HG02973 (cell line): ENCODE results near the gene VNN1.

Experiments
- ATAC-seq: cut with Tn5 transposase; IDR thresholded peaks from one replicate; pipeline ENCODE4 v1.9.1; 2021; ENCODE audit warnings: moderate library complexity; ENCODE audit not compliant: unreplicated experiment

The VNN1 gene, protein sequence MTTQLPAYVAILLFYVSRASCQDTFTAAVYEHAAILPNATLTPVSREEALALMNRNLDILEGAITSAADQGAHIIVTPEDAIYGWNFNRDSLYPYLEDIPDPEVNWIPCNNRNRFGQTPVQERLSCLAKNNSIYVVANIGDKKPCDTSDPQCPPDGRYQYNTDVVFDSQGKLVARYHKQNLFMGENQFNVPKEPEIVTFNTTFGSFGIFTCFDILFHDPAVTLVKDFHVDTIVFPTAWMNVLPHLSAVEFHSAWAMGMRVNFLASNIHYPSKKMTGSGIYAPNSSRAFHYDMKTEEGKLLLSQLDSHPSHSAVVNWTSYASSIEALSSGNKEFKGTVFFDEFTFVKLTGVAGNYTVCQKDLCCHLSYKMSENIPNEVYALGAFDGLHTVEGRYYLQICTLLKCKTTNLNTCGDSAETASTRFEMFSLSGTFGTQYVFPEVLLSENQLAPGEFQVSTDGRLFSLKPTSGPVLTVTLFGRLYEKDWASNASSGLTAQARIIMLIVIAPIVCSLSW

DNA sequence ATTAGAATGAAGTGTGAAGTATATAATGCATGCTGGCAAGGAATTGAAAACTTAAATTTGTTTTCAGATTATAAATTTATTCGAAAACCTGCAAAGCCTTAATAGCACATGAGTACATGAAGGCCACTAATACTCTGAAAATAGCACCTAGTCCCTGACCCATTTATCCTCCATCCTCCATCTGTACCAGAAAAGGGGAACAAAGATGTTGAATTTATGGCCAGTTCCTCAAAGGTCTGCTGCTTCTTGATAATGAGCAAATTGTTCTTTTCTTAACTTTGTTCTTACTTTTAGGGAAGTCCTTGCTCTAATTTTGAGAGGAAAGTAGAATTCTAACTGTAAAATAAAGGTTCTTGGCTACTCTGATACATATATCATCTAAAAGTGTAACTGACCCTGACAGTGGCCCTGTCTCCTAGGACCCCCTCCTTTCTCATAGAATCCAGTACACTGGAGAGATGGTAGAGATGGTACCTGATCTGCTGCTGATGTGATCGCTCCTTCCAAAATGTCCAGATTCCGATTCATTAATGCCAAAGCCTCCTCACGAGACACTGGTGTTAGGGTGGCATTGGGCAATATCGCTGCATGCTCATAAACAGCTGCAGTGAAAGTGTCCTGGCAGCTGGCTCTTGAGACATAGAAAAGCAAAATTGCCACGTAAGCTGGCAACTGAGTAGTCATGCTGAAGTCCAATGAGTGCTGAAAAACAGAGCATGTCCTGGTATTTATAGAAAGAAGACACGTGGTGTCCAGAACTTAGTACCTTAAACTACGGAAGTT, at the start of gene VNN1:
TSS of gene VNN1 (minus strand) at position 704 of the 783 bp plus-strand sequence. CDS start at position 684, 20 bp downstream.
- ATAC-seq, result no peak

DNA sequence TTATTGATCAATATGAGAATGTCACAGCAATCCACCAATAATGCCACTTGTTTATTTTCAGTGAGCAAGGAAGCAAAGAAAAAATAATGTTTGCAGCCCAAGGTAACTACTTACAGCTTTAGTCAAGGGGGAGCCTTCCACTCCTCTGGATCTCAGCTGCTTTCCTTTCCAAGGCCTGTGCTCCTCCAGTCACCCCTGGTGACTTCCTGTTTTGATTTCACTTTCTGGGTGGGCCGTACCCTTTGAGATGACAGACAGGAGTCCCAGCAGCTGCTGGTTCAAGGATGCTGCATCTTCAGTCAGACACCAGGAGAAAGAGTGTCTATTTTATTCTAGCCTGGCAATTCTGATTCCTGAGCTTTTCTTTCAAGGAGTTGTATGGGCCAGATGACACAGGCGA, 49.4 kb upstream of the VNN1 start:
- peak; percentile 94 for ATAC-seq

DNA sequence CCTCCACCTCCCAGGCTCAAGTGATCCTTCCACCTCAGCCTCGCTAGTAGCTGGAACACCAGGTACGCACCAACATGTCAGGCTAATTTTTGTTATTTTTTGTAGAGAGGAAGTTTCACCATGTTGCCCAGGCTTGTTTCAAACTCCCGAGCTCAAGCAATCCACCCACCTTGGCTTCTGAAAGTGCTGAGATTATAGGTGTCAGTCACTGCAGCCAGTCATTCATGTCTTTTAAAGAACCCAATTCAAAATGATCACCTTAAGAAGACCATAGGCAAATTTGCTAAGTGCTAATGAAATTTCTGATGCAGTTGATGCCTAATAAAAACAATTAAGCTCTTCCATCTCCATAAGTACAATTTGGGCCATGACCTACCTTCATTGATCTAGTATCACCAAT, 46.4 kb upstream of the VNN1 start:
- no peak for ATAC-seq

DNA sequence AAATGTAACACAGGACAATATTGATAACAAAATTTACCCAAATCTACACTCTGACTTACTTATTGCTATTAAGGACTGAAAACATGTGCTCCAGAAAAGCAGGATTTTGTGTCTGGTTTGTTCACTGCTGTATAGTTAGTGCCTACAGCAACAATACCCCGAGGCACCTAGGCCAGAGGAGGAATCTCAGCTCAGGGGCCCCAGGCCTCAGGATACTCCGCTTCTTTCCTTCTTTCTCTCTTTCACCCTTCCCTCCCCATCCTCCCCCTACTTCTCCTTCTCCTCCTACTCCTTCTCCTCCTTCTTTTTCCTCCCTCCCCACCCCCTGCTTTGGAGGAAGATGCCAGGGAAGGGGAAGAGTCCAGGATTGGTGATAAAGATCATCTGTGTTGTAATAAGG, 44.8 kb upstream of the VNN1 start:
- ATAC-seq, result no peak

DNA sequence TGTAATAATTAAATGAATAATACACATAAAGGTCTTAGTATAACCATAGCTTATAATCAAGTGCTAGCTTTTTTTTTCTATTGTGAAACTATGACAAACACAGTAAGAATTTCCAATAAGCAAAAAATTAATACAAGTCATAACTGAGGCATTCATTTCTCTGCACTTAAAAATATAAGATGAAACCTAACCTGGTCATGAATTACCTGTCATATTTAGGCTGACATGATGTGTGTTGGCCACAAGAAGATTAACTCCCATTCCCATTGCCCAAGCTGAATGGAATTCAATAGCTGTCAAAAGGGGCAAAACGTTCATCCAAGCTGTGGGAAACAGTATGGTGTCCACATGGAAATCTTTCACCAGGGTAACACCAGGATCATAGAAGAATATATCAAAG, 38.4 kb upstream of the VNN1 start:
- no peak for ATAC-seq

DNA sequence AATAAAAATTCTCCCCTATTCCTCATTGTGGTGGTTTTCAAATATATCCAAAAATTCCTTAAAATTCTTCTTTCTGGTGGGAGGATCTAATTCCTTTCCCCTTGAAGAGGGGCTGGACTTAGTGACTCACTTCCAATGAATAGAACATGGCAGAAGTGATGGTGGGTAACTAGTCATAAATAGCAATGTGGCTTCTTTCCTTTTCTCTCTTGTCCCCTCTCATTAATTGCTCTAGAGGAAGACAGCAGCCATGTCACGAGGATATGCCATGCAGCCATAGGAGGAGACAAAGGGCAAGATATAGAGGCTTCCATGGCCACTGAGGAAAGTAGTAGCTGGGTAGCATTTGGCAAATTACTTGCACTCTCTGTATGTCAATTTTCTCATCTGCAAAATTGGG, 38.0 kb upstream of the VNN1 start:
- no peak for ATAC-seq

DNA sequence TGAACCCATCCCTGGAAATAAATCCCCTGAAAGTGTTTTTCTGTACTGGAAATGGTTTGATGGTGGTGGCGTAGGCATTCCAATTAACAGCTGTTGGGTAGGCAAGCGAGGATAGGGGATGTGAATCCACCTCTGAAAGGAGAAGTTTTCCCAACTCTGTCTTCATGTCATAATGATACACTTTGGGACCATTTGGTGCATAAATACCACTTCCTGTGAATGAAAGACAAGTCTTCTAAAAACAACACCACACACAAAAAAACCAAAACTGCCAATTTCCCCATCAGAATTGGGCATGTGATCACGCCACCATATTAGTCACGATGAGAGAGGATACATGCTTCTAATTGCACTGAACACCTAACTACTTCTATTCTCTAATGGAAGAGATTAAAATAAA, 37.5 kb upstream of the VNN1 start:
- ATAC-seq, result no peak

DNA sequence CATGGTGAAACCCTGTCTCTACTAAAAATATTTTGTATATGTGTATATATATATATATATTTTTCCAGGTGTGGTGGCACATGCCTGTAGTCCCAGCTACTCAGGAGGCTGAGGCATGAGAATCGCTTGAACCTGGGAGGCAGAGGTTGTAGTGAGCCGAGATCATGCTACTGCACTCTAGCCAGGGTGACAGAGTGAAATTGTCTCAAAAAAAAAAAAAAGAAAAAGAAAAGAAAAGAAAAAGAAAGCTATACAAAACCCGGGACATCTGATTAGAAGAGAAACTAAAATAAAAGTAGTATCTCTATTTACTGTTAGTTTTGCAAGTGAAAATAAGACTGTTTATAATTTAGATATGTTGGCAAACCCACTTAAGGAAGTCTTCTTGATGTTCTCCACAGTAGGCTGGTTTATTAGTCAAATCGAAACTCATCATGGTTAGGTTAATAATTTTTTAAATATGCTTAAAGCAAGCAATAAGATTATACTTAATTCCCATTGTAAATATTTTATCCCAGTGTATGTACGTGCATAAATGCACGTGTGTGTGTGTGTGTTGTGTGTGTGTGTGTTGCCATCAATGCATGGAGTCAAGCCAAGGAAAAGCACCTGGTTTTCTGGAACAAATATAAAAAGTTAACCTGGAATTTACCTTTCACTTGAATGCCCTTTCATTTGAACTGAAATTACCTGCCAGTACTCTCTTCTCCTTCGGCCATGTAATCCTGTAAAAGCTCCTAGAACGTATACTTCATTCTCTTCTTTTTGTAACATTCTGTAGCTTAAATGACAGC, 36.8 kb upstream of the VNN1 start:
- peak; percentile 84 for ATAC-seq

DNA sequence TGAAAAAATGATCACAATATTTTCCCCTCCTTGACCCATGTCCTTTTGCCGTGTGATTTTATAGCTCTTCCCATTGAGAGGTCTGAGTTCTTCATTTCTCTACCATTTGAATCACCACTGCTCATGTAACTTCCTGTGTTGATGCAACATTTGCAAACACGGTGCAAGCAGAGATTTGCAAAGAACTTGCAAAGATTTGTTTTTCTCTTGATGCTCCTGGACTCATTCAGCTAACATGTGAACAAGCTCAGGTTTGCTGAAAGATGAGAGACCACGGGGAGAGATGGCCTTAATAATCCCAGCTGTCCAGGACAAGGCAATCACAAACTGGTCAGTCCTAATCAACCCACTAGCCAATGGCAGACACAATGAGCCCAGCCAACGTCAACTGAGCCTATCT, 35.3 kb upstream of the VNN1 start:
- no peak for ATAC-seq

DNA sequence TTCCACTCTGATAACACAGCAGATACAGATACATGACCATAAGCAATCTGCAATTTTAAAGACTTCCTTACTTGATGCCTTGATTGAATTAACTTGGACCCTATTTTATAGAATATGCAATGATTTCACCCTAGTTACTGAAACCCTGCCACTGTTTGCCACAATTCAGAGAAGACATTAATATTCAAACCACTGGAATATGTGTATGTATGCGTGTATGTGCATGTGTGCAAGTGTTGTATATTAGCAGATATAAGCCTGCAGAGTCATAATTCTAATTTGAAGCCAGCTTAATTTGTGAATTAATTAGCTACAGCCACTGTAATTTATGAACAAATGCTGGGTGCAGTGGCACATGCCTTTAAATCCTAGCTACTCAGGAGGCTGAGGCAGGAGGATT, 34.6 kb upstream of the VNN1 start:
- no peak for ATAC-seq

DNA sequence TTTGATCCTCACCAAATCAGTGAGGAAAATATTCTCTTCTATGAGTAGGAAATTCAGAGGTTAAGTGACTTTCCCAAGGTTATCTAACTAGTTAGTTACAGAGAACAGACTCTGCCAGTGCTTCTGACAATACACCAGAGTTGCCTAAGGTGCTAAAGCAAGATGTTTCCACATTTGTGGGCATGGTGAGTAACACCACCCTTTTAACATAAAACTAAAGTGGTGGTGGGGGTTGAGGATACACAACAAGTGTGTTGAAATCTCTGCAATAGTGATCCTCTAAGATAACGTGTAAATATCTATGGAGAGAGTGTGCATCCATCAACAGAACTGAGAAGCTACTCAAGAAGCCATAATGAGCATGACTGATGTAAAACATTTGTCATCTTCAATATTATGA, 32.2 kb upstream of the VNN1 start:
- ATAC-seq, result no peak

DNA sequence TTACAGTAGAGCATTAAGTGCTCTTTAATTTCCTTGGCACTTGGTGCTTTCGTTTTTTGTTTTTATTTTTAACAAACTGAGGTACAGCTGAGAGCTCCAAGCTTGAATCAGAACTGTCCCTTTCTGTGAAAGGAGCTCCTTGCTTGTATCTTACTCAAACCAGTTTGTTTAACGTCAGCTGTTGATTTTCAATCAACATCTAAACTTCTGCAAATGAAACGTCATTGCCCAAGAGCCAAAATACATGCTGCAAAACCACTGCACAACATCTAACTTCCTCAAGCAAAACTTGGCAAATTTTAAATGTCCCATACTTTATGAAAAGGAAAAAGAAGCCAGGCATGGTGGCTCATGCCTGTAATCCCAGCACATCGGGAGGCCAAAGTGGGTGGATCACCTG, 28.6 kb upstream of the VNN1 start:
- no peak for ATAC-seq

DNA sequence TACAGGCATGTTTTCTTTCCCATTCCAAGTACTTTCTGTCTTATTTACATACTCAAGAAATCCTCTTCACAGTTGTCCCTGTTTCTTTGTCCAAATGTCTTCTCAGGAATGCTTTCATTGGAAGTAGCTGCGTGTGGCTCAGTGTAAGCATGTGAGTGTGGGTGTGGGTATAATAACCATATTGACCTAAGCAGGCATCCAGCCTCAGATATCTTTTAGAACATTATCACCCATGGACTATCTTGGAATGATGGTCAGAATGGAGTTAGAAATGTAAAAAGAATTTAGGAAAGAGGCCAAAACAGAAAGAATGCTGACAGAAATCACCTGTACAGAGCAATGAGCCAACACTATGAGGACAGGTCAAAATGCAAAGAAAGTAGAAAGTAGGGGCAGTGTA, 27.4 kb upstream of the VNN1 start:
- no peak for ATAC-seq

DNA sequence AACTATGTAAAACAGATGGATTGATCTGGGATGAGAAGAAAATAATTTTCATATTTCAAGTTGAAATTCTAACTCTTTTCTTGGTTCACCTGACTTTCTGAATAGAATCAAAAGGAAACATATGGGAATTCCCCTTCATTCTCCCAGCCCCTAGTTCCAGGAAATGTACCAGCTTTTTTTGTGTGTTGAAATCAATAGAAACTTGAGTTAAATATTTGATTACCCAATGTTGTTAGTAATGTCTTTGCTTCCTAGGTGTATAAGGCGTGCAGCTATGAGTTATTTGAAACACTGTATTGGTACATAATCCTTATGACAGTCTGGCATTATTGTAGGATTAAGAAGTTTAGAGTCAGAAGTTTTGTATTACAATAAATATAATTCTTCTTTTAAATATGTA, 22.4 kb upstream of the VNN1 start:
- ATAC-seq, result no peak

DNA sequence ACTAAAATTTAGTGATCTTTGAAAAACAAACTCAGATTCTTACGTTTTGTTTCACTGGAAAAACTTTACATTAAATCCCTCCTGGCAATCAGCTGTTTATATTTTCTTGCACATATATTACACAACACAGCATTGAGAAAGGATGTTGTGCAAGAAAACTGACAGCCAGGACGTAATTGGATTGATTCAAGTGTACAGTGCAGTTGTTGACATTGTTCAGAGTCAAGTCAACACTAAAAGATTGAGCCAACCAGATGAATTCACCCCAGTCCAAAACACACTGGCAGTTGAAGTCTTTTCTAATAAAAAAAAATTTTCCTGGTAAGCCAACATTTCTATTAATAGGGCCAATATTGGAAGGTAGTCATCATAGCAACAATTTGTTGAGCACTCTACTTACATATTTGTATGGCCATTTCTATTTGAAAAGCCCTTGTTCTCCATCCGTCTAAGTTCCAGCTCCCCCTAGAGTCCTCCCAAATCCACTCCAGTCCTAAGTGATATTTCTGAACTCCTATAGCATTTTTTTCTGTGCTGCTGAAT, 20.9 kb upstream of the VNN1 start:
- no peak for ATAC-seq

DNA sequence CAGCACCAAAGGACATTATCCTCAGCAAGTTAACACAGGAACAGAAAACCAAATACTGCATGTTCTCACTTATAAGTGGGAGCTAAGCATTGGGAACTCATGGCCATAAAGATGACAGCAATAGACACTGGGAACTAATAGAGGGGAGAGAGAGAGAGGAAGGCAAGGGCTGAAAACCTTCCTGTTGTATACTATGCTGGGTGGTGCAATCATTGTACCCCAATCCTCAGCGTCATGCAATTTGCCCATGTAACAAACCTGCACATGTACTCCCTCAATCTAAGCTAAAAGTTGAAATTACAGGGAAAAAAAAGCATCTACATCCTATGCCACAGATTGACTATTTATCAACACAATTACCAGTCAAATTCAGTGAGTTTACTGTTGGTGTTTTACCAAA, 20.0 kb upstream of the VNN1 start:
- ATAC-seq, result no peak

DNA sequence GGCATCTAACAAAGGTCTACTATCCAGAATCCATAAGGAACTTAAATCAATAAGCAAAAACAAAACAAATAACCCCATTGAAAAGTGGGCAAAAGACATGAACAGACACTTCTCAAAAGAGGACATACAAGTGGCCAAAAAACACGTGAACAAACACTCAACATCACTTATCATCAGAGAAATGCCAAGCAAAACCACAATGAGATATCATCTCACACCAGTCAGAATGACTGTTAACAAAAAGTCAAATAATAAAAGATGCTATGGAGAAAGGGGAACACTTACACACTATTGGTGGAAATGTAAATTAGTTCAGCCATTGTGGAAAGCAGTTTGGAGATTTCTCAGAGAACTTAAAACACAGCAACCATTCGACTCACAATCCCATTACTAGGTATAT, 19.4 kb upstream of the VNN1 start:
- no peak for ATAC-seq

DNA sequence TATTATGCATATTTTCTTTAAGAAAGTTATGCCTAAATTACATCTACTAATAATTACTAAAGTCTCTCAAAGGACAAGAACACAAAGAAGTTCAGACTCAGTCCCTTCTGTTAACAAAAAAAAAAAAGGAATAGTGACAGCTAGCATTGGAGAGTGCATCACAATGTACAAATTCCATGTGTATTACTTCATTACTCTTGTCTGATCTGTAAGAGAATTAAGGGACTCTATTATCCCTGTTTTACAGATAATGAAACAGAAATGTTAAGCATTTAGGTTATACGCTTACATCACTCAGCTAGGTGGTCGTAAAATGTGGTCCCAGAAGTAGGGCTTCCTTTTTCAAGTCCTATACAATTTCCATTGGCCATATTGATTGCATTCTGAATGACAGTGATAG, 17.2 kb upstream of the VNN1 start:
- ATAC-seq, result no peak

DNA sequence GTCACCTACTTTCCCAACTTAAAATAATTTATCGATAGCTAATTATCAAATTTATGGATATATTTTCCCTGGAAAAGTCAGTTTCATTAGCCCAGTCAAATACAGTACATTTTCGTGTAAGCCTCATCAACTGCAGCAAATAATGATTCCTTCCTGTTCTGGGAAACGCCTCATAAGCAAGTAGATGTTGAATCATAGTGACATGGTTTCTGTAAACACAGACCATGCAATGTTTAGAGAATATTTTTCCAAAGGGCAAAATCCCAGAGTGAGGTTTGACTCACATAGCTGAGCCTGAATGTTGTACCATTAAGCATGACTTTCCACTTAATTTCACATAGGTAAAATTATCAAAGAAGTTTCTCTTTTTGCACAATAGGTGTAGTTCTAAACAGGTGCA, 16.7 kb upstream of the VNN1 start:
- no peak for ATAC-seq

DNA sequence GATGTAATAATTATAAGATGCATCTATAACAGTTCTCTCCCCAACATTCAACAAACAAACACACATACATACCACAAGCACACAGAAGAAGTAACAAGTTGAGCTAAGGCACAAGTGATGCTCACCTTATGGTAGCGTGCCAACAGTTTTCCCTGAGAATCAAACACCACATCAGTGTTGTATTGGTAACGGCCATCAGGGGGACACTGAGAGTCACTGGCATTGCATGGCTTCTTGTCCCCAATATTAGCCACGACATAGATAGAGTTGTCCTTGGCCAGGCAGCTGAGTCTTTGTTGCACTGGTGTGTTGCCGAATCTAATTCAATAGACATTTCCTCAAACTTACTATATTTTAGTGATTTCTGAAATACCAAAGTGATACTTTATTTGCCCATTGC, 14.8 kb upstream of the VNN1 start:
- no peak for ATAC-seq

DNA sequence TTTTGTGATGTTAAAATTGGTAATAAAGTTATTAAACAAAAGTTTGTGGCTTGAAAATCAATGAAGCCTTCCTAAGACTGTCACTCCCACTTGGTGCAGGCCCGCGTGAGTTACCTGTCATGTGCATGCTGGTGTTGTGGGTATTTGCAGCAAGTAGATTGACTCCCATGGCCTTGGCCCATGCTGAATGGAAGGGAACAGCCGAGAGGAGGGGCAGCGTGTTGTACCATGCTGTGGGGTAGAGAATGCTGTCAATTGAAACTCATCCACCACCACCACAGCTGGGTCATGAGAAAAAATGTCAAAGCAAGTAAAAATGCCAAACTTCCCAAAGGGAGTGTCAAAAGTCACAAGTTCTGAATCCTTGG, 12.7 kb upstream of the VNN1 start:
- ATAC-seq, result no peak
